Measurements from ENCODE around the gene HNRNPH1.

Gene HNRNPH1

GRCh38 chr5:179621551-179622214, 1.8 kb downstream of the HNRNPH1 start:
- DNase-seq: peak; percentile 64

GRCh38 chr5:179620703-179621350, 2.6 kb downstream of the HNRNPH1 start:
- peak; percentile 37 for DNase-seq

GRCh38 chr5:179620293-179620692, 3.2 kb downstream of the HNRNPH1 start:
- DNase-seq: no peak

- no peak for DNase-seq
These were observed 3.7 kb downstream of the HNRNPH1 start for GRCh38 chr5:179619776-179620175.

GRCh38 chr5:179618923-179619554, 4.4 kb downstream of the HNRNPH1 start:
- peak; percentile 54 for DNase-seq

GRCh38 chr5:179617930-179618329, 5.5 kb downstream of the HNRNPH1 start:
- DNase-seq: peak; percentile 61

- DNase-seq: peak; percentile 59
These were observed 7.4 kb downstream of the HNRNPH1 start for GRCh38 chr5:179616002-179616594.

GRCh38 chr5:179615203-179615602, 8.3 kb downstream of the HNRNPH1 start:
- DNase-seq: peak; percentile 50

- DNase-seq: peak; percentile 50
These were observed 8.7 kb downstream of the HNRNPH1 start for GRCh38 chr5:179614745-179615144.

GRCh38 chr5:179613460-179614071, 9.9 kb downstream of the HNRNPH1 start:
- peak; percentile 58 for DNase-seq

- DNase-seq: peak; percentile 55
These were observed 10.7 kb downstream of the HNRNPH1 start for GRCh38 chr5:179612577-179613459.

GRCh38 chr5:179610903-179611265, 12.6 kb downstream of the HNRNPH1 start:
- DNase-seq: peak; percentile 49

- peak; percentile 57 for DNase-seq
These were observed 13.2 kb downstream of the HNRNPH1 start for GRCh38 chr5:179610109-179610902.

GRCh38 chr5:179609834-179610108, 13.7 kb downstream of the HNRNPH1 start:
- DNase-seq: no peak

- DNase-seq: peak; percentile 70
These were observed 15.3 kb downstream of the HNRNPH1 start for GRCh38 chr5:179608131-179608581.

- peak; percentile 62 for DNase-seq
These were observed 16.1 kb downstream of the HNRNPH1 start for GRCh38 chr5:179607160-179607931.

GRCh38 chr5:179606910-179607159, 16.6 kb downstream of the HNRNPH1 start:
- DNase-seq: peak; percentile 44

GRCh38 chr5:179606071-179606909, 17.2 kb downstream of the HNRNPH1 start:
- DNase-seq: peak; percentile 60

- DNase-seq: peak; percentile 55
These were observed 18.2 kb downstream of the HNRNPH1 start for GRCh38 chr5:179605026-179605833.
